Activated T-helper 1 cell treated with Interleukin-2 at 50 U/mL for 16 hours (primary cell): ENCODE measurements around the gene ISM2.

Source experiments
- DNase-seq: peaks from one replicate; pipeline ENCODE4 v3.0.0-alpha.2; 2020; ENCODE audit warnings: low read depth

Gene ISM2

GRCh38 chr14:77467801-77468200, 30.8 kb downstream of the ISM2 start:
- no peak for DNase-seq

GRCh38 chr14:77459072-77459723, 39.4 kb downstream of the ISM2 start:
- DNase-seq = peak; percentile 15

GRCh38 chr14:77458249-77458950, 40.2 kb downstream of the ISM2 start:
- DNase-seq = peak; percentile 4

DNA sequence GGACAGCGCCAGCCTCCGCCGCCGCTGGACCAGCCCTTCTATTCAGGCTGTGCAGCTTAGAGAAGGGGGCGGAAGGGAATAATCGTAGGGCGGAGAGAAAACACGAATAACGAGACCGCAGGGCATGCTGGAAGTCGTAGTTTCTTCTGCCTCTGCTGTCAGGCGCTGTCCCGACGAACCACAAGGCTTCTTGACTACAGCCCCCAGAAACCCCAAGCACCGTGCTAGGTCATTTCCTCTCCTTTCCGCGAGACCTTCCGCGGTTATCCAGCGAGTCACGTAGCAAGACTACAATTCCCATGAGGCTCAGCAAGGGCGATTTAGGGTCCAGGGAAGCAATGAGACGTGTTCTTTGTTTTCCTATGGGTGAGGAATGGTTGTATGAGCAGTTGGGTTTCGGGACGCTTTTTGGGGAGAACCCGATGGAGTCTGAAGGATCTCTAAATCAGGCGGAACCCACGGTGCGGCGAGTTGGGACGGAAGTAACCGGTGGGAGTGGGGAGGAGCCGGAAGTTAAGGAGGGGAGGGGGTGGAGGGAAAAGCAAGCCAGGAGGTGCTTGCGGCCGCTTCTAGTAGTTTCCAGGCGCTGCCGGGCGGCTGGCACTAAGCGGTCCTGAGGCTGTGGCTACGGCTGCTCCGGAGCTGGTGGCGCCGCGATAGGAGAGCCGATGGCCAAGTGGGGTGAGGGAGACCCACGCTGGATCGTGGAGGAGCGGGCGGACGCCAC, 40.9 kb downstream of the ISM2 start, which contains the start of the genes AHSA1 and VIPAS39:
AHSA1 (plus strand) TSS at position 572 of the 727 bp plus-strand sequence; CDS start at position 669, 97 bp downstream.
VIPAS39 (minus strand) TSS at position 80 of the 727 bp plus-strand sequence. CDS start 3,499 bp downstream, outside the sequence.
- peak; percentile 87 for DNase-seq

GRCh38 chr14:77457115-77457521, 41.5 kb downstream of the ISM2 start:
- no peak for DNase-seq

- no peak for DNase-seq
These were observed 42.5 kb downstream of the ISM2 start for GRCh38 chr14:77455966-77456640.

DNA sequence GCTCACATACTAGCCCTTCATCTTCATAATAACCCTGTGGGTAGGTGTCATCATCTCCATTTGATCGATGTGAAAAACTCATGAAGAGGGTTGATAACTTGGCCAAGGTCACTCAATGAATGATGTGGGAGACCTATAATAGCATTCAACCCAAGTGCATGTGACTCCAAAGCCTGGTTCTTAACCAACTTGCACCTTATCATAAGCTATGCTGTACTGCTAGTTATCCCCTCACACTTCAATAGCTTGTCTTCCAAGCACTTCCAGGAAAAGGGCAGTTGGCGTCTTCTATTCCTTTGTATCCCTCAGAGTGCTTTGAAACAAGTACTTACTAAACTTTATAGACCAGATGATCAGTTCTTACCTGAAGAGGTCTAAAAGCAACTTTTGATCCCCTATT, 56.4 kb downstream of the ISM2 start:
- no peak for DNase-seq

GRCh38 chr14:77439861-77440260, 58.8 kb downstream of the ISM2 start:
- DNase-seq = no peak

DNA sequence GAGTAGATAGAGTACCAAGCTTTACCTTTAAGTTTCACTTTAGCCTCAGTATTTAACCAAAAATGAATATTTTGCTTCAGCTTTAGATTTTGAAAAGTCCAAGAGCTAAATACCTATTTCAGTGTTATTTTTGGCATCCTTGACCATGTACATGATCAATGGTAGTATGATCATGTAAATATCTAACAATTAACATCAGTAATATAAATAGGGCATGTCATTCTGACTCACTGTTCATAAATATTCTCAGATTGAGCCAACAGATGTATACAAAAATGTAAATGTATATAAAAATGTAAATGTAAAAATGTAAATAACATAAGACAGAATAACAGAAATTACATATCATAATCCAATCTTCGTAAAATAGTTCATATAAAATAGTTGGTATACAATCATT, 60.0 kb downstream of the ISM2 start:
- DNase-seq = no peak

- DNase-seq = no peak
These were observed 62.6 kb downstream of the ISM2 start for GRCh38 chr14:77436042-77436441.

DNA sequence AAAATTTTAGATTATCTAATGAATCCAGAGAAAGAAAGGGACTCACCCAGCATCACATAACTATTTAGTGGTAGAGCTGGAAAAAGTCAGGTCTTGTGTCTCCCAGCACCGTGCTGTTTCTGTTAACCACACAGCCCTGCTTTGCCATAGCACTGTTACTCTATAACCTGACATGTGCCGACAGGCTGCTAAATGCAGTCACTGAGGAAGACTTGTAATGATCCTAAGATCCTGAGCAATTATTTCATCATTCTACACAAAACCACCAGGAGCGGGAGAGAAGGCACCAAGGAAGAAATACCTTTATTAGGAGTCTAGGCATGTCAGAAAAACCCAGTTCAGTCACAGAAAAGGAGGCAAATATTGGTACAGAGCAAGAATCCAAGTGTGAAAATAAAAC, 72.2 kb downstream of the ISM2 start:
- no peak for DNase-seq

- DNase-seq = no peak
These were observed 73.8 kb downstream of the ISM2 start for GRCh38 chr14:77424862-77425261.
